Measurements from ENCODE around the gene DZANK1. TPM values are rescaled to one million over a fixed set of nuclear protein-coding genes. Genes with fewer than 3 reads are reported as not detected.

Gene DZANK1
- polyA plus RNA-seq, 1 of the 3 experiments (the other 2 are of a cell fraction), result 3.3 TPM

DNA sequence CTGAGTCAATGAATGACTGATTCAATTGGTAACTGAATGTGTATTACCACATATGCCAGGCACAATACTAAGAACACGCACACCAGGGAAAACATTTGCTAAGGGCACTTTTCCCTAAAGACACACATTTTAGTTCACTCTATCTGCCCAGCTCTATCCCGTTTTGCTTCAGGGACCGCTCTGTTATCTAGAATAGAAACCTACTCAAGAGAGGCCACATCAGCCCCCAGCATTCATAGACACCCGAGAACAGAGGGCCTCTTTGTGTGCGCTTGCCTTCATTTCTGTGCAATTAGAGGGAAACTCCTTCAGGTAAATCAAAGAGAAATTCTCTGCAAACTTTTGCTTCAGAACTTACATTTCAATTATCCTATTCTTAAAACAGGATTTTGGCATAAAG lies 50.3 kb downstream of the DZANK1 start:
- Histone ChIP-seq H3K4me1 (ENCODE audit: control insufficient read depth in 1 of 2, insufficient read depth in 2 of 2, low read depth in 1 of 2, low read length in 1 of 2) (no peaks in the 10 kb centered on the region; a peak in 1 of 4 replicates), H2AFZ (ENCODE audit: low read depth) (no peak overlapping the region), H3K36me3 (replicated peaks in 1 of 2; ENCODE audit: control insufficient read depth in 1 of 2, insufficient read depth in 2 of 2, low read length in 1 of 2) (no peaks in the 10 kb centered on the region), H3K4me2 (no peak overlapping the region), H3K27ac (ENCODE audit: low read depth in 2 of 2, low read length in 1 of 2) (no peak overlapping the region), H3K4me3 (ENCODE audit: low read depth in 2 of 2, low read length in 1 of 2) (no peak overlapping the region), H3F3A (replicated peaks; ENCODE audit: insufficient read depth) (peaks cover 3% of the 10 kb centered on the region), H3K79me2 (ENCODE audit: insufficient read depth) (no peaks in the 10 kb centered on the region), H3K27me3 (ENCODE audit: insufficient read depth) (no peaks in the 10 kb centered on the region), H3K9me3 (no peaks in the 10 kb centered on the region), H3K9ac (no peak overlapping the region), H4K20me1 (ENCODE audit: insufficient read depth) (no peaks in the 10 kb centered on the region), H3K9me2 (no peaks in the 10 kb centered on the region)
- POLR2A ChIA-PET, result no interaction called here
- DNase-seq, result no peak
- TF ChIP-seq MXI1 (IDR thresholded peaks at IDR 0.05; ENCODE audit: low read depth, low read length) (no peak), TAF1 (IDR thresholded peaks at IDR 0.05; ENCODE audit: borderline replicate concordance, low read depth, low read length) (no peak), EP300 (IDR thresholded peaks at IDR 0.05; ENCODE audit: borderline replicate concordance in 1 of 2, low read depth in 1 of 2, low read length in 1 of 2) (no peak), NRF1 (IDR thresholded peaks at IDR 0.05; ENCODE audit: low read depth, low read length) (no peak), SIN3A (IDR thresholded peaks at IDR 0.05; ENCODE audit: borderline replicate concordance, low read depth, low read length) (no peak), NFIC (IDR thresholded peaks at IDR 0.05; ENCODE audit: borderline replicate concordance) (no peak), TEAD4 (IDR thresholded peaks at IDR 0.05; ENCODE audit: borderline replicate concordance, insufficient read depth) (no peak)
- TF ChIP-seq, protein P1, sequence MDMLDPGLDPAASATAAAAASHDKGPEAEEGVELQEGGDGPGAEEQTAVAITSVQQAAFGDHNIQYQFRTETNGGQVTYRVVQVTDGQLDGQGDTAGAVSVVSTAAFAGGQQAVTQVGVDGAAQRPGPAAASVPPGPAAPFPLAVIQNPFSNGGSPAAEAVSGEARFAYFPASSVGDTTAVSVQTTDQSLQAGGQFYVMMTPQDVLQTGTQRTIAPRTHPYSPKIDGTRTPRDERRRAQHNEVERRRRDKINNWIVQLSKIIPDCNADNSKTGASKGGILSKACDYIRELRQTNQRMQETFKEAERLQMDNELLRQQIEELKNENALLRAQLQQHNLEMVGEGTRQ (IDR thresholded peaks at IDR 0.05; ENCODE audit: borderline replicate concordance, low read depth, low read length), result no peak
- TF ChIP-seq, protein P2, sequence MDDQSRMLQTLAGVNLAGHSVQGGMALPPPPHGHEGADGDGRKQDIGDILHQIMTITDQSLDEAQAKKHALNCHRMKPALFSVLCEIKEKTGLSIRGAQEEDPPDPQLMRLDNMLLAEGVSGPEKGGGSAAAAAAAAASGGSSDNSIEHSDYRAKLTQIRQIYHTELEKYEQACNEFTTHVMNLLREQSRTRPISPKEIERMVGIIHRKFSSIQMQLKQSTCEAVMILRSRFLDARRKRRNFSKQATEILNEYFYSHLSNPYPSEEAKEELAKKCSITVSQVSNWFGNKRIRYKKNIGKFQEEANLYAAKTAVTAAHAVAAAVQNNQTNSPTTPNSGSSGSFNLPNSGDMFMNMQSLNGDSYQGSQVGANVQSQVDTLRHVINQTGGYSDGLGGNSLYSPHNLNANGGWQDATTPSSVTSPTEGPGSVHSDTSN (IDR thresholded peaks at IDR 0.05), result no peak
- CTCF ChIA-PET, result interaction anchor here (0.8 to 1.1 kb wide), 2 partner anchors 15 to 50 kb away, joined by 3 read pairs; partner anchors contain the start of gene DZANK1
- 85% methylated on average over 5 of the region's 5 CpGs for WGBS (ENCODE audit: low lambda C conversion rate)

DNA sequence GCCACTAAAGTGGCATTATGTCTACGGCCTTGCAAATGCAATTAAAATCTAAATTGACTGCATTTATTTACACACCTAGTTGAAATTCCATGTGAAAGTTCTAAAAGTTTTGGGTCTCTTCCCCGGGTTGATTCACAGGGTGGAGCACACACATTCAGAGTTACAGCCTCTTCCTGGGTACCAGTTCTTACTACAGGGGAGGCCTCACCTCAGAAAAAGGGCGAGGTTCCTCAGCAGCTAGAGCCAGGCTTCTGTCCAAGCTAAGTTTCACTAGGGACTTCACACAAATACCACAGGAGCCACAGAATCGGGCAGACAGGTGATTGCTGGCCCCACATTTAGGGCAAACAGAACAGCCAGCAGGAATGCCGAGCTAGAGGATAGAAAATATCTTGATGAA lies 52.7 kb downstream of the DZANK1 start:
- no peak overlapping the region for H3K9ac ChIP-seq
- ChIA-PET POLR2A (interaction anchor here (1.6 kb wide), 1 partner anchor 93 kb away, joined by 3 read pairs; the partner anchor contains the start of gene SEC23B), CTCF (interaction anchor here (0.7 to 1.9 kb wide), 8 partner anchors 10 to 1248 kb away, joined by 3 to 4 read pairs (median 4); partner anchors contain the start of genes DZANK1 and POLR3F)
- H3K4me3 ChIP-seq (ENCODE audit: low read depth in 2 of 2, low read length in 1 of 2), result no peak overlapping the region
- DNase-seq, result no peak
- no peak overlapping the region for H3K27ac ChIP-seq (ENCODE audit: low read depth in 2 of 2, low read length in 1 of 2)
- H4K20me1 ChIP-seq (ENCODE audit: insufficient read depth), result no peaks in the 10 kb centered on the region
- H2AFZ ChIP-seq (ENCODE audit: low read depth), result peak overlapping the region; percentile 70; the same call in 1 of the 2 replicates
- WGBS (ENCODE audit: low lambda C conversion rate), result 69% methylated on average over 5 of the region's 5 CpGs
- no peaks in the 10 kb centered on the region; a peak in 1 of 4 replicates for H3K4me1 ChIP-seq (ENCODE audit: control insufficient read depth in 1 of 2, insufficient read depth in 2 of 2, low read depth in 1 of 2, low read length in 1 of 2)
- no peak for TF ChIP-seq TAF1 (IDR thresholded peaks at IDR 0.05; ENCODE audit: borderline replicate concordance, low read depth, low read length)
- TF ChIP-seq, protein P3, sequence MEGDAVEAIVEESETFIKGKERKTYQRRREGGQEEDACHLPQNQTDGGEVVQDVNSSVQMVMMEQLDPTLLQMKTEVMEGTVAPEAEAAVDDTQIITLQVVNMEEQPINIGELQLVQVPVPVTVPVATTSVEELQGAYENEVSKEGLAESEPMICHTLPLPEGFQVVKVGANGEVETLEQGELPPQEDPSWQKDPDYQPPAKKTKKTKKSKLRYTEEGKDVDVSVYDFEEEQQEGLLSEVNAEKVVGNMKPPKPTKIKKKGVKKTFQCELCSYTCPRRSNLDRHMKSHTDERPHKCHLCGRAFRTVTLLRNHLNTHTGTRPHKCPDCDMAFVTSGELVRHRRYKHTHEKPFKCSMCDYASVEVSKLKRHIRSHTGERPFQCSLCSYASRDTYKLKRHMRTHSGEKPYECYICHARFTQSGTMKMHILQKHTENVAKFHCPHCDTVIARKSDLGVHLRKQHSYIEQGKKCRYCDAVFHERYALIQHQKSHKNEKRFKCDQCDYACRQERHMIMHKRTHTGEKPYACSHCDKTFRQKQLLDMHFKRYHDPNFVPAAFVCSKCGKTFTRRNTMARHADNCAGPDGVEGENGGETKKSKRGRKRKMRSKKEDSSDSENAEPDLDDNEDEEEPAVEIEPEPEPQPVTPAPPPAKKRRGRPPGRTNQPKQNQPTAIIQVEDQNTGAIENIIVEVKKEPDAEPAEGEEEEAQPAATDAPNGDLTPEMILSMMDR (IDR thresholded peaks at IDR 0.05), result no peak
- no peak for TF ChIP-seq FOXM1 (IDR thresholded peaks at IDR 0.05; ENCODE audit: low read depth)
- TF ChIP-seq, protein P4, sequence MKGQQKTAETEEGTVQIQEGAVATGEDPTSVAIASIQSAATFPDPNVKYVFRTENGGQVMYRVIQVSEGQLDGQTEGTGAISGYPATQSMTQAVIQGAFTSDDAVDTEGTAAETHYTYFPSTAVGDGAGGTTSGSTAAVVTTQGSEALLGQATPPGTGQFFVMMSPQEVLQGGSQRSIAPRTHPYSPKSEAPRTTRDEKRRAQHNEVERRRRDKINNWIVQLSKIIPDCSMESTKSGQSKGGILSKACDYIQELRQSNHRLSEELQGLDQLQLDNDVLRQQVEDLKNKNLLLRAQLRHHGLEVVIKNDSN (IDR thresholded peaks at IDR 0.05; ENCODE audit: borderline replicate concordance, low read depth), result no peak
- TF ChIP-seq, protein P1 (IDR thresholded peaks at IDR 0.05; ENCODE audit: borderline replicate concordance, low read depth, low read length), result no peak
- TF ChIP-seq MEF2A (IDR thresholded peaks at IDR 0.05; ENCODE audit: borderline replicate concordance, low read depth), result no peak
- TF ChIP-seq TCF12 (IDR thresholded peaks at IDR 0.05), result no peak
- TF ChIP-seq YY1 (IDR thresholded peaks at IDR 0.05; ENCODE audit: low read depth), result no peak
- TF ChIP-seq NFIC (IDR thresholded peaks at IDR 0.05; ENCODE audit: borderline replicate concordance), result no peak
- no peaks in the 10 kb centered on the region for H3K9me2 ChIP-seq
- no peak overlapping the region for H3K4me2 ChIP-seq
- H3K9me3 ChIP-seq, result no peaks in the 10 kb centered on the region
- no peaks in the 10 kb centered on the region for H3K27me3 ChIP-seq (ENCODE audit: insufficient read depth)
- H3K36me3 ChIP-seq (replicated peaks in 1 of 2; ENCODE audit: control insufficient read depth in 1 of 2, insufficient read depth in 2 of 2, low read length in 1 of 2), result no peaks in the 10 kb centered on the region
- no peaks in the 10 kb centered on the region for H3K79me2 ChIP-seq (ENCODE audit: insufficient read depth)
- H3F3A ChIP-seq (replicated peaks; ENCODE audit: insufficient read depth), result peaks cover 3% of the 10 kb centered on the region

Data from SK-N-SH (cell line).